Endothelial cell of umbilical vein (primary cell): ENCODE data around the gene AHI1. TPM values are rescaled to one million over a fixed set of nuclear protein-coding genes. Genes with fewer than 3 reads are reported as not detected.

ENCODE experiments used
- BruUV-seq: library from RNA; stranded (reverse); fragments of 400-500 nt; replicated peaks from 2 replicates; lab custom pipeline; 2021; lab: Mats Ljungman, UMichigan
- CTCF ChIA-PET: fragments of 300-600, 350-600 bp; sonication (Branson Sonifier 250); formaldehyde crosslinking; loops from one replicate; lab custom pipeline; 2021; ENCODE audit warnings: antibody characterized with exemption, inconsistent platforms; lab: Charles Lee
- POLR2A ChIA-PET: fragments of 300-600, 350-600 bp; sonication (Branson Sonifier 250); formaldehyde crosslinking; loops from one replicate; lab custom pipeline; 2021; ENCODE audit warnings: antibody characterized with exemption, inconsistent platforms; lab: Charles Lee
- DNase-seq: peaks from one replicate; pipeline ENCODE4 v3.0.0-alpha.2; 2011; ENCODE audit warnings: low read depth, low spot score
- FAIRE-seq: peaks from 2 replicates; lab custom pipeline; 2011; peaks lifted over from hg19 to GRCh38; lab: Jason Lieb, UNC
- H2AFZ ChIP-seq: 2 replicates; pipeline ENCODE4 v1.6.0; 2012; ENCODE audit warnings: low read depth, low read length, control low read depth, inconsistent platforms
- H3K27ac ChIP-seq: 2 replicates; pipeline ENCODE4 v1.5.1; 2011; ENCODE audit warnings: low read depth, mild to moderate bottlenecking, control low read depth, low read length, moderate library complexity; ENCODE audit not compliant: insufficient read depth
- H3K27me3 ChIP-seq, 2 experiments: 2 replicates each; pipeline versions ENCODE4 v1.6.0 to v1.6.1; 2011; ENCODE audit warnings: low read length in 2 of 2, mixed read lengths in 1 of 2; ENCODE audit not compliant: control insufficient read depth in 2 of 2, insufficient read depth in 2 of 2
- H3K36me3 ChIP-seq, 2 experiments: 2 replicates in 1 of 2; 3 replicates in 1 of 2; pipeline ENCODE4 v1.5.1; 2011; ENCODE audit warnings: low read length in 2 of 2, mild to moderate bottlenecking in 1 of 2, moderate library complexity in 1 of 2; ENCODE audit not compliant: control insufficient read depth in 2 of 2, insufficient read depth in 2 of 2; ENCODE audit errors: extremely low read depth in 1 of 2
- H3K4me1 ChIP-seq: 3 replicates; pipeline ENCODE4 v1.5.1; 2011; ENCODE audit warnings: mild to moderate bottlenecking, low read length; ENCODE audit not compliant: control insufficient read depth, insufficient read depth; ENCODE audit errors: extremely low read depth
- H3K4me2 ChIP-seq: 2 replicates; pipeline ENCODE4 v1.6.1; 2011; ENCODE audit warnings: low read length, control low read depth, mixed read lengths; ENCODE audit not compliant: insufficient read depth
- H3K4me3 ChIP-seq, 3 experiments: fragments of 200-600 bp in 1 of 3; sonication (generic), shearing (Covaris generic) in 1 of 3; replicated peaks in 1 of 3; 2 replicates each; pipeline ENCODE4 v1.5.1; 2011 to 2016; ENCODE audit warnings: control low read depth in 3 of 3, low read length in 3 of 3, mild to moderate bottlenecking in 2 of 3, inconsistent platforms in 1 of 3, low read depth in 1 of 3, moderate library complexity in 1 of 3; ENCODE audit not compliant: insufficient read depth in 1 of 3
- H3K79me2 ChIP-seq: 2 replicates; pipeline ENCODE4 v1.6.0; 2012; ENCODE audit warnings: low read length, inconsistent platforms; ENCODE audit not compliant: control insufficient read depth, insufficient read depth
- H3K9ac ChIP-seq: replicated peaks from 2 replicates; pipeline ENCODE3; 2011; ENCODE audit warnings: low read length, control low read depth; ENCODE audit not compliant: insufficient read depth; ENCODE audit errors: extremely low read depth
- H3K9me1 ChIP-seq: replicated peaks from 3 replicates; pipeline ENCODE4 v1.6.0; 2011; ENCODE audit warnings: mild to moderate bottlenecking, low read length; ENCODE audit not compliant: control insufficient read depth, insufficient read depth; ENCODE audit errors: extremely low read depth
- H3K9me3 ChIP-seq: replicated peaks from 2 replicates; pipeline ENCODE4 v1.5.1; 2012; ENCODE audit warnings: low read length, inconsistent platforms; ENCODE audit not compliant: control insufficient read depth, insufficient read depth
- H4K20me1 ChIP-seq: replicated peaks from 2 replicates; pipeline ENCODE3; 2011; ENCODE audit warnings: mild to moderate bottlenecking, low read length; ENCODE audit not compliant: control insufficient read depth, insufficient read depth; ENCODE audit errors: extremely low read depth
- EZH2 ChIP-seq: IDR thresholded peaks from 2 replicates; pipeline ENCODE4 v1.6.1; 2012; ENCODE audit warnings: borderline replicate concordance, low read depth, mild to moderate bottlenecking, moderate library complexity, low read length, inconsistent platforms; ENCODE audit not compliant: severe bottlenecking
- FOS ChIP-seq: IDR thresholded peaks from 2 replicates; pipeline ENCODE4 v1.6.1; 2011; ENCODE audit warnings: mild to moderate bottlenecking, low read length, moderate library complexity, borderline replicate concordance; ENCODE audit not compliant: insufficient read depth
- GATA2 ChIP-seq: IDR thresholded peaks from 2 replicates; pipeline ENCODE4 v1.7.0; 2011; ENCODE audit warnings: low read depth, mild to moderate bottlenecking, moderate library complexity, mixed read lengths, low read length; ENCODE audit not compliant: insufficient read length, insufficient read depth
- JUN ChIP-seq: IDR thresholded peaks from 2 replicates; pipeline ENCODE4 v1.6.1; 2011; ENCODE audit warnings: borderline replicate concordance, low read depth; ENCODE audit not compliant: insufficient read length, insufficient read depth
- MAX ChIP-seq: IDR thresholded peaks from 2 replicates; pipeline ENCODE4 v1.6.1; 2011; ENCODE audit not compliant: insufficient read depth, insufficient read length
- MYC ChIP-seq: IDR thresholded peaks from one replicate; pipeline ENCODE4 v1.6.1; 2011; ENCODE audit warnings: mild to moderate bottlenecking, low read depth, low read length
- POLR2A ChIP-seq: IDR thresholded peaks from 2 replicates; pipeline ENCODE4 v1.6.1; 2012; ENCODE audit warnings: low read depth, mild to moderate bottlenecking, control low read depth, low read length
- POLR2AphosphoS5 ChIP-seq: IDR thresholded peaks from 2 replicates; pipeline ENCODE4 v1.6.1; 2012; ENCODE audit warnings: low read depth, mild to moderate bottlenecking, control low read depth, low read length, moderate library complexity; ENCODE audit not compliant: insufficient read depth
- dilution Hi-C: fragments of 300-500 bp; cut with MboI; formaldehyde crosslinking; loops from one replicate; pipeline ENCODE4 v1.15.0; 2019; ENCODE audit warnings: low sequenced_read_pairs; ENCODE audit not compliant: extremely low pct_ligation_motif_present
- intact Hi-C: fragments of 100-400 bp; cut with micrococcal nuclease; formaldehyde crosslinking; loops from one replicate; pipeline ENCODE4 v1.10.0; 2022
- polyA plus RNA-seq, 4 experiments: library from polyadenylated mRNA; depleted of rRNA in 3 of 4; stranded (reverse) in 3 of 4; unstranded in 1 of 4; fragments of >200 nt; gene quantifications; 2 replicates each; pipeline versions ENCODE4 v1.2.1 to v1.2.3, GENCODE V29; 2011 to 2012; ENCODE audit warnings: missing spikeins in 1 of 4
- total RNA-seq: library from RNA; stranded (reverse); gene quantifications from 2 replicates; pipeline ENCODE4 v1.2.3, GENCODE V29; 2021
- TF ChIP-seq, protein P1 (sequence below), 2 donors: IDR thresholded peaks; 1 replicate in 1 of 2; 2 replicates in 1 of 2; pipeline ENCODE4 v1.5.1; 2011; ENCODE audit warnings: low read length in 2 of 2, mild to moderate bottlenecking in 2 of 2, moderate library complexity in 2 of 2, control low read depth in 1 of 2, inconsistent platforms in 1 of 2, low read depth in 1 of 2; ENCODE audit not compliant: insufficient read depth in 1 of 2; ENCODE audit errors: extremely low read depth in 1 of 2

Gene AHI1
- total and polyA plus RNA-seq, 2 donors (not counting 3 experiments of a cell fraction or from before 2014, with no cell fraction given), result 5.1 to 20.7 TPM

DNA sequence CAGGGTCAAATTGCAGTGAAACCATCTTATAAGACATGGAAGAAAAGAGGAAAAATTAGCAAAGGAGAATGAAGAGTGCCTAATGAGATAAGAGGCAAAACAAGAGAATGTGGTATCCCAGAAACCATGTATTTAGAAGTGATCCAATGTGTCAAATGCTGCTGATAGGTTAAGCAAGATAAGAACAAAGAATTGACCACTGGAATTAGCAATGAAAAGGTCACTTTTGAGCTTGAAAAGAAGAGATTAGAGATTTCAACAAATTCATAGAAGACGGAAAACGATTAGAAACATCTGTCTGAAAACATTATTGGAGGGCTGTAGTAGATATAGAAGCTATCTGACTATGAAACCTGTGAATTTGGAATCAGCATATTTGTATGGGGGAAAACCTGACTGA, 112.2 kb downstream of the AHI1 start:
- Histone ChIP-seq H3K9me3 (no peaks in the 10 kb centered on the region), H3K4me1 (no peaks in the 10 kb centered on the region), H2AFZ (no peak overlapping the region), H4K20me1 (no peaks in the 10 kb centered on the region), H3K27me3 (no peaks in the 10 kb centered on the region), H3K9me1 (no peaks in the 10 kb centered on the region), H3K79me2 (no peaks in the 10 kb centered on the region), H3K27ac (no peak overlapping the region), H3K36me3 (no peaks in the 10 kb centered on the region), H3K4me3 (no peak overlapping the region), H3K4me2 (no peak overlapping the region), H3K9ac (no peak overlapping the region)
- FAIRE-seq (no peak), DNase-seq (no peak)
- ChIA-PET CTCF (interaction anchor here (2.1 kb wide), 1 partner anchor 9 kb away, joined by 4 read pairs; no protein-coding TSS in a partner anchor), POLR2A (no interaction called here)
- TF ChIP-seq POLR2A, result no peak
- TF ChIP-seq POLR2AphosphoS5, result no peak
- TF ChIP-seq GATA2, result no peak
- no peak for TF ChIP-seq MAX
- no peak for TF ChIP-seq MYC
- TF ChIP-seq JUN, result no peak
- TF ChIP-seq, protein P1, sequence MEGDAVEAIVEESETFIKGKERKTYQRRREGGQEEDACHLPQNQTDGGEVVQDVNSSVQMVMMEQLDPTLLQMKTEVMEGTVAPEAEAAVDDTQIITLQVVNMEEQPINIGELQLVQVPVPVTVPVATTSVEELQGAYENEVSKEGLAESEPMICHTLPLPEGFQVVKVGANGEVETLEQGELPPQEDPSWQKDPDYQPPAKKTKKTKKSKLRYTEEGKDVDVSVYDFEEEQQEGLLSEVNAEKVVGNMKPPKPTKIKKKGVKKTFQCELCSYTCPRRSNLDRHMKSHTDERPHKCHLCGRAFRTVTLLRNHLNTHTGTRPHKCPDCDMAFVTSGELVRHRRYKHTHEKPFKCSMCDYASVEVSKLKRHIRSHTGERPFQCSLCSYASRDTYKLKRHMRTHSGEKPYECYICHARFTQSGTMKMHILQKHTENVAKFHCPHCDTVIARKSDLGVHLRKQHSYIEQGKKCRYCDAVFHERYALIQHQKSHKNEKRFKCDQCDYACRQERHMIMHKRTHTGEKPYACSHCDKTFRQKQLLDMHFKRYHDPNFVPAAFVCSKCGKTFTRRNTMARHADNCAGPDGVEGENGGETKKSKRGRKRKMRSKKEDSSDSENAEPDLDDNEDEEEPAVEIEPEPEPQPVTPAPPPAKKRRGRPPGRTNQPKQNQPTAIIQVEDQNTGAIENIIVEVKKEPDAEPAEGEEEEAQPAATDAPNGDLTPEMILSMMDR (IDR thresholded peaks at IDR 0.05; ENCODE audit: extremely low read depth in 1 of 2, insufficient read depth in 1 of 2, low read depth in 1 of 2, low read length in 2 of 2), result no peak
- no peak for TF ChIP-seq EZH2
- no peak for TF ChIP-seq FOS
- intact Hi-C loops, result no loop called here
- dilution Hi-C loops, result no loop called here
- no TSS peak for BruUV-seq
